ENCODE measurements around the gene ZSWIM5. TPM values are rescaled to one million over a fixed set of nuclear protein-coding genes. Genes with fewer than 3 reads are reported as not detected.
A peak's percentile ranks its signal among the peaks of the same experiment; 100 is the strongest.

The ZSWIM5 gene
- total RNA-seq, 1 donor from 2014 or later, result 0.23 TPM

- H3K4me3 ChIP-seq (ENCODE audit: low read depth, low read length), result peak overlapping the region; percentile 77
- no peak for TF ChIP-seq CTCF (conservative IDR thresholded peaks at IDR 0.05; ENCODE audit: low read depth, low read length)
- DNase-seq (ENCODE audit: low read depth), result peak; percentile 25
Observed at GRCh38 chr1:45012639-45013278, 193.6 kb downstream of the ZSWIM5 start.

GRCh38 chr1:45011837-45012638, 194.4 kb downstream of the ZSWIM5 start, which contains the start of gene UROD:
Gene UROD (plus strand): TSS chr1:45012254. CDS start chr1:45012266, 12 bp downstream.
- no peak for TF ChIP-seq CTCF (conservative IDR thresholded peaks at IDR 0.05; ENCODE audit: low read depth, low read length)
- peak; percentile 82 for DNase-seq (ENCODE audit: low read depth)
- H3K4me3 ChIP-seq (ENCODE audit: low read depth, low read length), result peak within 1 kb of the TSS; percentile 77

- DNase-seq (ENCODE audit: low read depth), result peak; percentile 25
- H3K4me3 ChIP-seq (ENCODE audit: low read depth, low read length), result peak within 1 kb of the TSS; percentile 77
- TF ChIP-seq CTCF (conservative IDR thresholded peaks at IDR 0.05; ENCODE audit: low read depth, low read length), result no peak
Observed at GRCh38 chr1:45010855-45011811, 195.3 kb downstream of the ZSWIM5 start, which contains the start of gene HECTD3. Gene HECTD3 (minus strand): TSS chr1:45011324. CDS start chr1:45011257, 67 bp downstream.

- TF ChIP-seq CTCF (conservative IDR thresholded peaks at IDR 0.05; ENCODE audit: low read depth, low read length), result no peak
- DNase-seq (ENCODE audit: low read depth), result no peak
- peak overlapping the region; percentile 77 for H3K4me3 ChIP-seq (ENCODE audit: low read depth, low read length)
Observed at GRCh38 chr1:45009956-45010854, 196.2 kb downstream of the ZSWIM5 start.

GRCh38 chr1:45009296-45009865, 197.0 kb downstream of the ZSWIM5 start:
- no peak for TF ChIP-seq CTCF (conservative IDR thresholded peaks at IDR 0.05; ENCODE audit: low read depth, low read length)
- DNase-seq (ENCODE audit: low read depth), result no peak
- H3K4me3 ChIP-seq (ENCODE audit: low read depth, low read length), result no peak overlapping the region
